ENCODE data around the gene CDCA7. TPM values are rescaled to one million over a fixed set of nuclear protein-coding genes. Genes with fewer than 3 reads are reported as not detected.
"Not testable (repeated sequence)": the region's sequence is repeated elsewhere in the genome, so short reads cannot be mapped to it uniquely, and the experiment has no call there.

CDCA7 gene
- total RNA-seq, 3 donors from 2014 or later: 0.16 to 3.2 (median 2.3) TPM

GRCh38 chr2:173412628-173413027 is 58.0 kb downstream of the CDCA7 start:
- no peak overlapping the region for H3K27ac ChIP-seq
- TF ChIP-seq POLR2AphosphoS5 (IDR thresholded peaks at IDR 0.05): no peak
- no peak for TF ChIP-seq POLR2A (IDR thresholded peaks at IDR 0.05)
- no peak for TF ChIP-seq CTCF (IDR thresholded peaks at IDR 0.05)
- intact Hi-C loops (cut with DNase I; ENCODE audit: low total_unique reads): no loop called here
- DNase-seq (ENCODE audit: low spot score in 2 of 2): no peak
- no peaks in the 10 kb centered on the region for H3K27me3 ChIP-seq
- H3K36me3 ChIP-seq: no peaks in the 10 kb centered on the region
- H3K9me3 ChIP-seq: no peaks in the 10 kb centered on the region
- H3K4me3 ChIP-seq: no peak overlapping the region
- no peaks in the 10 kb centered on the region for H3K4me1 ChIP-seq

- Histone ChIP-seq H3K27ac (no peak overlapping the region), H3K27me3 (no peaks in the 10 kb centered on the region), H3K36me3 (no peaks in the 10 kb centered on the region), H3K4me1 (no peaks in the 10 kb centered on the region), H3K4me3 (no peak overlapping the region), H3K9me3 (no peaks in the 10 kb centered on the region)
- no peak for TF ChIP-seq CTCF (IDR thresholded peaks at IDR 0.05)
- no peak for TF ChIP-seq POLR2AphosphoS5 (IDR thresholded peaks at IDR 0.05)
- no peak for TF ChIP-seq POLR2A (IDR thresholded peaks at IDR 0.05)
- intact Hi-C loops (cut with DNase I; ENCODE audit: low total_unique reads): no loop called here
- peak in 1 of 2 donors; percentile 35 for DNase-seq (ENCODE audit: low spot score in 2 of 2)
Measured at GRCh38 chr2:173414823-173415322, 60.2 kb downstream of the CDCA7 start.

GRCh38 chr2:173415431-173416381 is 61.0 kb downstream of the CDCA7 start:
- H3K4me3 ChIP-seq: no peak overlapping the region
- H3K27me3 ChIP-seq: no peaks in the 10 kb centered on the region
- H3K36me3 ChIP-seq: no peaks in the 10 kb centered on the region
- no peak for DNase-seq (ENCODE audit: low spot score in 2 of 2)
- H3K27ac ChIP-seq: no peak overlapping the region
- no peaks in the 10 kb centered on the region for H3K9me3 ChIP-seq
- no peak for TF ChIP-seq POLR2AphosphoS5 (IDR thresholded peaks at IDR 0.05)
- TF ChIP-seq POLR2A (IDR thresholded peaks at IDR 0.05): no peak
- no peak for TF ChIP-seq CTCF (IDR thresholded peaks at IDR 0.05)
- H3K4me1 ChIP-seq: no peaks in the 10 kb centered on the region
- intact Hi-C loops (cut with DNase I; ENCODE audit: low total_unique reads): no loop called here

- intact Hi-C loops (cut with DNase I; ENCODE audit: low total_unique reads); H3K4me1 ChIP-seq; H3K9me3 ChIP-seq; H3K27ac ChIP-seq; H3K4me3 ChIP-seq; H3K36me3 ChIP-seq; H3K27me3 ChIP-seq; DNase-seq (ENCODE audit: low spot score in 2 of 2): not testable (repeated sequence)
Measured at GRCh38 chr2:173416415-173417152, 61.9 kb downstream of the CDCA7 start.

GRCh38 chr2:173417341-173417740 is 62.7 kb downstream of the CDCA7 start:
- H3K4me3 ChIP-seq: no peak overlapping the region
- TF ChIP-seq POLR2A (IDR thresholded peaks at IDR 0.05): no peak
- TF ChIP-seq CTCF (IDR thresholded peaks at IDR 0.05): no peak
- TF ChIP-seq POLR2AphosphoS5 (IDR thresholded peaks at IDR 0.05): no peak
- no peak overlapping the region for H3K27ac ChIP-seq
- no peaks in the 10 kb centered on the region for H3K9me3 ChIP-seq
- H3K4me1 ChIP-seq: no peaks in the 10 kb centered on the region
- intact Hi-C loops (cut with DNase I; ENCODE audit: low total_unique reads): no loop called here
- DNase-seq (ENCODE audit: low spot score in 2 of 2): no peak
- H3K36me3 ChIP-seq: no peaks in the 10 kb centered on the region
- no peaks in the 10 kb centered on the region for H3K27me3 ChIP-seq
